Psoas muscle (tissue), 8 donors: Measurements from ENCODE around the gene SLC2A4. TPM values are rescaled to one million over a fixed set of nuclear protein-coding genes. Genes with fewer than 3 reads are reported as not detected.

ENCODE experiments used
- ATAC-seq, 4 donors: fragments of 200-7000 bp; cut with Tn5 transposase; one replicate each; pipeline ENCODE4 v1.9.1; 2020; ENCODE audit warnings: moderate library complexity in 3 of 4, mild to moderate bottlenecking in 2 of 4
- DNase-seq, 2 donors: peaks; one replicate each; pipeline ENCODE4 v3.0.0-alpha.2; 2020
- H3K27ac ChIP-seq: fragments of 200-600 bp; one replicate; pipeline ENCODE4 v1.8.0; 2022
- H3K27me3 ChIP-seq, 3 donors: fragments of 200-600 bp in 1 of 3; one replicate each; pipeline versions ENCODE4 v1.6.1 to v1.8.0; 2013 to 2022; ENCODE audit warnings: low read length in 2 of 3, mild to moderate bottlenecking in 2 of 3, moderate library complexity in 1 of 3; ENCODE audit not compliant: insufficient read depth in 3 of 3
- H3K36me3 ChIP-seq, 2 donors: fragments of 200-600 bp in 1 of 2; one replicate each; pipeline versions ENCODE4 v1.6.1 to v1.8.0; 2013 to 2022; ENCODE audit warnings: low read depth in 1 of 2, mild to moderate bottlenecking in 1 of 2, moderate library complexity in 1 of 2; ENCODE audit not compliant: insufficient read depth in 1 of 2
- H3K4me1 ChIP-seq: fragments of 200-600 bp; one replicate; pipeline ENCODE4 v1.8.0; 2022
- H3K4me3 ChIP-seq: fragments of 200-600 bp; one replicate; pipeline ENCODE4 v1.8.0; 2022; ENCODE audit warnings: mild to moderate bottlenecking
- H3K9me3 ChIP-seq: fragments of 200-600 bp; one replicate; pipeline ENCODE4 v1.8.0; 2022
- WGBS, 3 donors: extraction: QIAGEN DNeasy Blood & Tissue Kit; methylation state at CpG; one replicate each; pipeline versions ENCODE4 v1.1.6 to v1.1.7; 2013; 5-methylcytosine and 5-hydroxymethylcytosine counted together
- intact Hi-C, 2 donors: fragments of 100-400 bp; cut with DNase I; formaldehyde crosslinking; loops; one replicate each; pipeline versions ENCODE4 v1.11.0 to v1.14.2; 2022
- polyA plus RNA-seq, 3 donors: library from polyadenylated mRNA; stranded (reverse); fragments of 200-250 nt; gene quantifications; one replicate each; pipeline ENCODE4 v1.2.3, GENCODE V29; 2013
- total RNA-seq, 4 donors: library from RNA; stranded (reverse); fragmentation: NEBNext Ultra II Directional in 2 of 4; extraction: Animal tissue kit (Norgen Biotek cat#: 25700) in 2 of 4; gene quantifications; one replicate each; pipeline versions ENCODE4 v1.2.1 to v1.2.4, GENCODE V29; 2021 to 2023
- TF ChIP-seq, protein P1 (sequence below): fragments of 200-600 bp; IDR thresholded peaks from one replicate; pipeline ENCODE4 v1.8.0; 2022; ENCODE audit warnings: antibody characterized with exemption
- donor health status: healthy with polysubstance abuse.
- donor health status: DM: no; HTN: no; CAD: no; lungs with moderate emphysema.
- donor health status: Bipolar disorder and iron deficiency.
- donor health status: healthy.
- donor health status: DM: yes; HTN: yes; CAD: no.
- donor health status: DM: no; HTN: no; CAD: no.
- donor health status: DM: no; HTN: no; CAD: no.
- donor health status: DM: yes; HTN: yes; CAD: no.

Gene SLC2A4
- total and polyA plus RNA-seq, 7 donors: 19.4 to 257 (median 127) TPM

DNA sequence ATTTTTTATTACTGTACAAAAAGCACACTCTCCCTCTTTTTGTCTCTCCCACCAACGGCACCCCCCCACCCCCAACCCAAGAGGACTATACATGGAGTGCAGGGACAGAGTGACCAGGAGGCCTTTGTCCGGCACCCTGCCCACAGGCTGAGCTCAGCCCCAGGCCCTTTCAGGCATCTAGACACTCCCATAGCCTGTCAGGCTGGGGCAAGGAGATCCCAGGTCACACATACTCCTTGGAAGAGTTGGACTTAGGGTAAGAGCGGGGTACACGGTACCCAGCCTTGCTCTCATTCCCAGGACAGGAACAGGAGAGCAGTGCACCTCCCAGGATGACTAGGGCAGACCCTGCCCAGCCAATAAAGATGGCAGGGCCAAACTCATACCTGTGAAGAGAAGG lies 21.4 kb upstream of the SLC2A4 start:
- peaks cover 0 to 48% (median 21%) of the 10 kb centered on the region in 3 donors for H3K27me3 ChIP-seq
- H3K4me3 ChIP-seq: no peak overlapping the region
- no peak overlapping the region for H3K27ac ChIP-seq
- H3K9me3 ChIP-seq: no peaks in the 10 kb centered on the region
- DNase-seq (no peak), ATAC-seq (peak in 2 of 4 donors; percentile 19 to 20)
- intact Hi-C loops: loop anchor here in 1 of 2 donors (10.0 kb wide), 1 partner anchor 85 kb away; no protein-coding TSS in a partner anchor
- WGBS, 3 donors: 78 to 87% (median 79%) methylated on average over 4 of the region's 4 CpGs
- TF ChIP-seq, protein P1, sequence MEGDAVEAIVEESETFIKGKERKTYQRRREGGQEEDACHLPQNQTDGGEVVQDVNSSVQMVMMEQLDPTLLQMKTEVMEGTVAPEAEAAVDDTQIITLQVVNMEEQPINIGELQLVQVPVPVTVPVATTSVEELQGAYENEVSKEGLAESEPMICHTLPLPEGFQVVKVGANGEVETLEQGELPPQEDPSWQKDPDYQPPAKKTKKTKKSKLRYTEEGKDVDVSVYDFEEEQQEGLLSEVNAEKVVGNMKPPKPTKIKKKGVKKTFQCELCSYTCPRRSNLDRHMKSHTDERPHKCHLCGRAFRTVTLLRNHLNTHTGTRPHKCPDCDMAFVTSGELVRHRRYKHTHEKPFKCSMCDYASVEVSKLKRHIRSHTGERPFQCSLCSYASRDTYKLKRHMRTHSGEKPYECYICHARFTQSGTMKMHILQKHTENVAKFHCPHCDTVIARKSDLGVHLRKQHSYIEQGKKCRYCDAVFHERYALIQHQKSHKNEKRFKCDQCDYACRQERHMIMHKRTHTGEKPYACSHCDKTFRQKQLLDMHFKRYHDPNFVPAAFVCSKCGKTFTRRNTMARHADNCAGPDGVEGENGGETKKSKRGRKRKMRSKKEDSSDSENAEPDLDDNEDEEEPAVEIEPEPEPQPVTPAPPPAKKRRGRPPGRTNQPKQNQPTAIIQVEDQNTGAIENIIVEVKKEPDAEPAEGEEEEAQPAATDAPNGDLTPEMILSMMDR: no peak
- H3K4me1 ChIP-seq: peaks cover 9% of the 10 kb centered on the region
- peaks cover 2 to 47% of the 10 kb centered on the region in 2 donors for H3K36me3 ChIP-seq

DNA sequence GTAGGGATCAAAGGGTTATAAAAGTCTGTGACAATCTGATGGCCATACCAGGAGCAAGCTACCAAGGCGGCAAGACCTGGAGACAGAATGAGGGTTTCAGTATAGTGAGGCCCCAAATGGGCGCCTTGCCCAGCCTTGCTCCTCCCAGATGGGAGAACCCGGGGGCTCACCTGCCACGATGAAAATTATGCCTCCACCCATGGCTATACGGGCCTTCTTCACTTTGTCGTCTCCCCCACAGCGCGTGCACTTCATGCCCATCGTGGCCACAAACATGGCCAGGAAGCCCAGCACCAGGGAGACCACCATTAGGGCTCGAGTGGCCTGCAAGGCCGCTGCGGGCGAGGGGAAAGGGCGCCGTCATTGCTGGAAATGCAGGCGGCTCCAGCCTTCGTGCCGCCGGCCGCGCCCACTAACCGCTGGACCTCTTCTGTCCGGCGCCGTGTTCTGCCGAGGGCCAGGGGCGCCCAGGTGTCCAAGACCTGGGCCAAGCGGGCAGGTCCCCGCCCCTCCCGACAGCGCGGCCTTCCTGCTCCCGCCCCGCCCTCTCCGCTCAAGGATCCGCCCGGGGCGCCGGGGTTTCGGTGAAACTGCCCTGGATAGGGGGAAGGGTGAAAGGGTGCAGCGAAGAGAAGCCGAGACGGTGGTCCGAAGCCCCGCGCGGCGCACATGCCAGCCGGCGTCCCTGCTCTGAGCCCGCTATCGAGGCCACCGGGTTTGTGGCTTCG lies 20.7 kb upstream of the SLC2A4 start:
- 6 to 9% (median 8%) methylated on average over 50 to 54 of the region's 54 CpGs for WGBS, 3 donors
- ATAC-seq (peak; percentile 61 to 65 (median 63)), DNase-seq (peak in 1 of 2 donors; percentile 70)
- no peak overlapping the region for H3K27ac ChIP-seq
- TF ChIP-seq, protein P1: no peak
- H3K9me3 ChIP-seq: no peaks in the 10 kb centered on the region
- peak overlapping the region; percentile 66 for H3K4me3 ChIP-seq
- peaks cover 9% of the 10 kb centered on the region for H3K4me1 ChIP-seq
- H3K27me3 ChIP-seq: peaks cover 0 to 50% (median 21%) of the 10 kb centered on the region in 3 donors
- peaks cover 0 to 40% of the 10 kb centered on the region in 2 donors for H3K36me3 ChIP-seq
- intact Hi-C loops: loop anchor here in 1 of 2 donors (10.0 kb wide), 1 partner anchor 84 kb away; no protein-coding TSS in a partner anchor

DNA sequence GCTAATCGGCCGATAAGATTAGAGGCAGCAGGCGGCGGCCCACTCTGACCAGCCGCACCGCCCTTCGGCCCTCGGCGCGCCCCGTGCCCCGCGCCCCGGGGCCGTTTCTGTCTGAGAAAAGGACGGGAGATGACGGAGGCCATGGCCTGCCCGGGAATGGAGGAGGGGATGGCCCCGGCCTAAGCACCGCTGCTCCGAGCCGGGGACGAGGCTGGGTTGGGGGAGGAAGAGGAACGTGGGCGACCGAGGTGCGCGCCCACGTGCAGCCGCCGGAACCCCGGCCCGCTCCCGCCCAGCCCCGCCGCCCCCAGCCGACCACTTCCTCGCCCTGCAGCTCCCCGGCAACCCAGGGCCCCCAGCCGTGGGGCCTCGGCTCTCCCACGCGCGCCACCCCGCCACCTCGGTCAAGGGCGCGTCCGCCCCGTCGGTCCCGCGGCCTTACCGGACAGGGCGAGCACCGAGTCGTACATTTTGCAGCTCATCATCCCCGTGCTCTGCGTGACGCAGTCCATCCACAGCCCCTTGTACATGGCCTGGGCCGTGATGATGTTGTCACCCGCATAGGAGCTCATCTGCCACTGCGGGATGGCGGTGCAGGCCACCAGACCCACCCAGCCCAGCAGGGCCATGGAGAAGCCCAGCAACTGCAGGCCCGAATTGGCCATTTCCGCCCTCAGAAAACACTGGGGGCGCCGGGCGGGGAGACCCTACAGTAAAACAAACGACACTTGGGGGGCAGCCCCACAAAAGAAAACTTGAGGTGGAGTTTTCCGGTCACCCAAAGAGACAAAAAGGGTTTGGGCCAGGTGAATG lies 19.9 kb upstream of the SLC2A4 start:
- no peaks in the 10 kb centered on the region for H3K9me3 ChIP-seq
- peak overlapping the region; percentile 66 for H3K4me3 ChIP-seq
- peaks cover 0 to 33% of the 10 kb centered on the region in 2 donors for H3K36me3 ChIP-seq
- ATAC-seq (peak; percentile 14 to 46 (median 28)), DNase-seq (no peak)
- H3K27ac ChIP-seq: no peak overlapping the region
- WGBS, 3 donors: 11 to 21% (median 15%) methylated on average over 44 to 71 of the region's 71 CpGs
- H3K27me3 ChIP-seq: peaks cover 0 to 50% (median 21%) of the 10 kb centered on the region in 3 donors
- TF ChIP-seq, protein P1: no peak
- intact Hi-C loops: loop anchor here in 1 of 2 donors (10.0 kb wide), 1 partner anchor 83 kb away; no protein-coding TSS in a partner anchor
- H3K4me1 ChIP-seq: peaks cover 9% of the 10 kb centered on the region

DNA sequence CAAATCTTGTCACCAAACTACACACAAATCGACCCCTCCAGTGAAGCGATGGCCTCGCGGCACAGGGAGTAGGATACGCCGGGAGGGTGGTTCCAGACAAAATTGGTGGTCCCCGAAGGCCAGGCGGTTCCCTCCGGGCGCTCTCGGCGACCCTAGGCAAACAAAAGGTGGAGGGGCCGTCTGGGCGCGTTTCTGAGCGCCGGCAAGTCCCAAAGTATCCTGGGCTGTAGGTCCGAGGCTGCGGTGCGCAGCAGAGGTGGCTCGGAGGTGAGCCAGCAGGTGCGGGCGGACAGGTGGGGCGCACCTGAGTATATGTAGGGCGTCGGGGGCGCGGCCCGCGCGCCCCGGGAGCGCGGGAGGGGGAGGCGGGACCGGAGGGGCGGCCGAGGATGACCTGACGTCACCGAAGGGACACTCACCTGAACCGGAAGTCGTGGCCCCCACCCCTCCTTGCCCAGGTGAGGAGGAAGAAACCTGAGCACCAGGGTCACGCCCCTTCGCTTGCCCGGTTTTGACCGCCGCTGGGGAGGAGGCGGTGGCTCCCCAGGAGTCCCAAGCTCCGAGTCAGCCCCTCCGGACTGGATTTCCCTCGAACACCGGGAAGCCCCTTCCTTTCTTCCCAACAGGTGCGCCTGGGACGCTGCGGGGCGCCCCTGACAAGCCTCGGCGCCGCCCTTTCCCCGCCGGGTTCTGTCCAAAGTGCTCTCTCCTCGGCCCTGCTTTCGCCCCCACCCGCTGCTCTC lies 19.2 kb upstream of the SLC2A4 start, which contains the start of gene CLDN7:
TSS of gene CLDN7 (minus strand) at position 287 of the 743 bp plus-strand sequence. CDS start 435 bp downstream, outside the sequence.
- Histone ChIP-seq H3K4me3 (peak within 1 kb of the TSS; percentile 66), H3K27ac (no peak within 1 kb of the TSS), H3K27me3 (peaks cover 0 to 50% (median 21%) of the 10 kb centered on the region in 3 donors), H3K36me3 (peaks cover 0 to 25% of the 10 kb centered on the region in 2 donors), H3K4me1 (peaks cover 9% of the 10 kb centered on the region), H3K9me3 (no peaks in the 10 kb centered on the region)
- intact Hi-C loops: loop anchor here in 1 of 2 donors (10.0 kb wide), 1 partner anchor 82 kb away; no protein-coding TSS in a partner anchor
- WGBS, 3 donors: 5 to 8% (median 7%) methylated on average over 48 to 64 of the region's 64 CpGs
- ATAC-seq (no peak), DNase-seq (no peak)
- TF ChIP-seq, protein P1: no peak
